ENCODE results near the gene CLCN6. TPM values are rescaled to one million over a fixed set of nuclear protein-coding genes. Genes with fewer than 3 reads are reported as not detected.

Gene CLCN6
- total RNA-seq, 1 donor from 2014 or later, result 16.1 TPM

GRCh38 chr1:11761988-11762406 is 44.0 kb upstream of the CLCN6 start, which contains the start of gene C1orf167:
C1orf167 (plus strand) TSS chr1:11762193; CDS start chr1:11764401, 2,208 bp downstream.
- DNase-seq, result no peak
- intact Hi-C loops (cut with micrococcal nuclease), result no loop called here
- Histone ChIP-seq H3K4me1 (peaks cover 8% of the 10 kb centered on the region), H3K27ac (replicated peaks) (no peak within 1 kb of the TSS), H3K4me3 (no peak within 1 kb of the TSS), H3K27me3 (ENCODE audit: low read depth) (peaks cover 39% of the 10 kb centered on the region), H3K36me3 (no peaks in the 10 kb centered on the region), H3K9me3 (replicated peaks) (no peaks in the 10 kb centered on the region)
- no peak for TF ChIP-seq CTCF (IDR thresholded peaks at IDR 0.05; ENCODE audit: borderline replicate concordance)

- Histone ChIP-seq H3K27ac (replicated peaks) (no peak overlapping the region), H3K4me3 (no peak overlapping the region), H3K9me3 (replicated peaks) (no peaks in the 10 kb centered on the region), H3K4me1 (peaks cover 17% of the 10 kb centered on the region), H3K36me3 (no peaks in the 10 kb centered on the region), H3K27me3 (ENCODE audit: low read depth) (peaks cover 39% of the 10 kb centered on the region)
- intact Hi-C loops (cut with micrococcal nuclease), result no loop called here
- DNase-seq, result no peak
- TF ChIP-seq CTCF (IDR thresholded peaks at IDR 0.05; ENCODE audit: borderline replicate concordance), result no peak
Measured at GRCh38 chr1:11764115-11764514, 41.9 kb upstream of the CLCN6 start.

- no peak for DNase-seq
- H3K4me3 ChIP-seq, result no peak overlapping the region
- no peak overlapping the region for H3K27ac ChIP-seq (replicated peaks)
- peaks cover 17% of the 10 kb centered on the region for H3K4me1 ChIP-seq
- no peaks in the 10 kb centered on the region for H3K36me3 ChIP-seq
- H3K27me3 ChIP-seq (ENCODE audit: low read depth), result peaks cover 39% of the 10 kb centered on the region
- TF ChIP-seq CTCF (IDR thresholded peaks at IDR 0.05; ENCODE audit: borderline replicate concordance), result no peak
- intact Hi-C loops (cut with micrococcal nuclease), result no loop called here
- no peaks in the 10 kb centered on the region for H3K9me3 ChIP-seq (replicated peaks)
Measured at GRCh38 chr1:11764519-11764918, 41.5 kb upstream of the CLCN6 start.

- intact Hi-C loops (cut with micrococcal nuclease), result no loop called here
- H3K4me1 ChIP-seq, result peaks cover 17% of the 10 kb centered on the region
- no peak for TF ChIP-seq CTCF (IDR thresholded peaks at IDR 0.05; ENCODE audit: borderline replicate concordance)
Measured at GRCh38 chr1:11765661-11766428, 40.1 kb upstream of the CLCN6 start.

GRCh38 chr1:11766429-11766776 is 39.6 kb upstream of the CLCN6 start:
- Histone ChIP-seq H3K9me3 (replicated peaks) (no peaks in the 10 kb centered on the region), H3K27ac (replicated peaks) (no peak overlapping the region), H3K27me3 (ENCODE audit: low read depth) (peaks cover 24% of the 10 kb centered on the region), H3K36me3 (no peaks in the 10 kb centered on the region), H3K4me1 (peaks cover 17% of the 10 kb centered on the region), H3K4me3 (no peak overlapping the region)
- DNase-seq, result no peak
- intact Hi-C loops (cut with micrococcal nuclease), result no loop called here
- TF ChIP-seq CTCF (IDR thresholded peaks at IDR 0.05; ENCODE audit: borderline replicate concordance), result no peak

More at GRCh38 chr1:11765661-11766428, 40.1 kb upstream of the CLCN6 start:
- Histone ChIP-seq H3K4me3 (no peak overlapping the region), H3K27ac (replicated peaks) (no peak overlapping the region), H3K9me3 (replicated peaks) (no peaks in the 10 kb centered on the region), H3K36me3 (no peaks in the 10 kb centered on the region), H3K27me3 (ENCODE audit: low read depth) (peaks cover 30% of the 10 kb centered on the region)
- no peak for DNase-seq

All from left ventricle myocardium inferior (tissue), 1 donor.